Renal pelvis (tissue), 4 donors: ENCODE data around the gene TARS3. TPM values are rescaled to one million over a fixed set of nuclear protein-coding genes. Genes with fewer than 3 reads are reported as not detected.

Experiments
- DNase-seq: peaks from one replicate; pipeline ENCODE4 v3.0.0-alpha.2; 2013
- polyA plus RNA-seq, 3 donors: library from polyadenylated mRNA; unstranded; fragments of 120-200 nt; gene quantifications; one replicate each; pipeline ENCODE4 v1.2.1, GENCODE V29; 2013; ENCODE audit not compliant: insufficient read length in 3 of 3

Gene TARS3
- polyA plus RNA-seq, 3 donors, result 19.4 to 23.1 (median 20.3) TPM

- DNase-seq, result no peak
Observed at GRCh38 chr15:101709466-101709865, 14.8 kb downstream of the TARS3 start.

GRCh38 chr15:101707983-101708382, 16.3 kb downstream of the TARS3 start:
- no peak for DNase-seq

GRCh38 chr15:101702077-101702476, 22.2 kb downstream of the TARS3 start:
- no peak for DNase-seq

DNA sequence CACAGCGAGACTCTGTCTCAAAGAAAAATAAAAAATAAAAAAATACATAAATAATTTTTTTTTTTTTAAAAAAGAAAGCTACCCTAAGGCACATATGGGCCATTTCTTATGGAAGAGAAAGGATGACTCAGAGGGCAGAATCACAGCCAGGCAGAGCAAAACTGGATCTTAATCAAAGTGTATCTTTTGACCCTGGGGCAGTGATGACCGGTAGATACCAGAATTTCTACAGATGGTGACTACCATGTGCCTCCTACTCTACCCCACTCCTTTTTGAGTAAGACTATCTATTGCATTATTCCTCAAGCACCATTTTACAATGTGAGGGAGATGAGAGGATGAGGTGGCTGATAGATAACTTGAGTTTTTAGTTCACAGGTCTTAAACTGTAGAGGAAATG, 26.0 kb downstream of the TARS3 start:
- DNase-seq, result no peak

DNA sequence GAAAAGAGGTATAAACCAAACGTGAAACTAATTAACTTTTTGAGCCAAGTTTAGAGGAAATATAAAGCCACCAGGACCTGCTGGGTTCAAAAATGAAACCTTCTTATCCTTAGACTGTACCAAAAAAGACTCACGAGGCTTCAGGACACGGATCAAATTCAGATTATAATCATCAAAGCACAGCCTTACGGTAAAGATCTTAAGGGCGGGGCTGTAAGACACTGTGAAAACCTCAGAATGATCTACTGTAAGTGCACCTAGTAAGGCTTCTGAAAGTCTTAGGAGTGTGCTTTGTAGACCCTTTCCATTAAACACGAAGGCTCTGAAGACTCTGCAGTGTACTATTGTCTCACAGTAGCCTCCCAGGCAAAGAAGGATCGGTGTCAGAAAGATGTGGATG, 26.8 kb downstream of the TARS3 start:
- no peak for DNase-seq

DNA sequence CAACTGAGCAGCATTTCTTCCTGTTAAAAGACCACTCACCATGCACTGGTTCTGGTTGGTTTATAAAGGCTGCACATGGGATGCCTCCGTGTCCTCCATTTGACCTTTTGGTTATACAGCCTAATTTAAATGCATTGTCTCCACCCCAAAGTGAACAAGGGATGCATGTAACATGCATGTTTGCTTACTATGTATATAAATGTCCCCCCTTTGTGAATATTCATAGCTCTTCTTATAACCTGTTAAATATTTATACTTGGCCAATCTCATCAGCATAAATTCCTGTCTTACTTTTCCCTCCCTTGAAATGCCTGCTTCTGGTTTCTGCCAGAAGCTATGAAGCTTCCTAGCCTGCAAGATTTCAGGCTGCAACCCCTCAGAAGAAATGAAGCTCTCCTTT, 27.4 kb downstream of the TARS3 start:
- DNase-seq, result no peak

GRCh38 chr15:101694261-101694660, 30.0 kb downstream of the TARS3 start:
- DNase-seq, result no peak

GRCh38 chr15:101692801-101693598, 31.3 kb downstream of the TARS3 start:
- no peak for DNase-seq

DNA sequence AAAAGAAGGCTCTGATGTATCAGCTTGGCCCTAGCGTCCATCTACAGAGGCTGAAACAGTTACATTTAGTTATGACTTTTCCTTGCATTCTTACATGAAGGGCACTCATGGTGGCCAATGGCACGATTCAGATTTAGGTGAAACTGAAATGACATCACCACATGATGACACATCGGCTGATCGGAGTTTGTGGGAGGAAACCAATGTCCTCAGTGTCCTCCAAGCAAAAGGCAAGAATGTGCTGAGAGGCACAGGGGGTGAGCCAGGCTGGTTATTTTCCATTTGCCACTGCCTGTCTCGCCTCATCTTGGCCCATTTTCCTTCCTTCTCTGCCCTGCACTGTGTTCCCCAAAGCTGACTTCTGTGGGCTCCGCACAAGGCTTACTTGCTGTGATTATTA, 34.4 kb downstream of the TARS3 start:
- DNase-seq, result no peak

GRCh38 chr15:101686718-101687117, 37.6 kb downstream of the TARS3 start:
- no peak for DNase-seq

GRCh38 chr15:101684877-101685276, 39.4 kb downstream of the TARS3 start:
- DNase-seq, result no peak

DNA sequence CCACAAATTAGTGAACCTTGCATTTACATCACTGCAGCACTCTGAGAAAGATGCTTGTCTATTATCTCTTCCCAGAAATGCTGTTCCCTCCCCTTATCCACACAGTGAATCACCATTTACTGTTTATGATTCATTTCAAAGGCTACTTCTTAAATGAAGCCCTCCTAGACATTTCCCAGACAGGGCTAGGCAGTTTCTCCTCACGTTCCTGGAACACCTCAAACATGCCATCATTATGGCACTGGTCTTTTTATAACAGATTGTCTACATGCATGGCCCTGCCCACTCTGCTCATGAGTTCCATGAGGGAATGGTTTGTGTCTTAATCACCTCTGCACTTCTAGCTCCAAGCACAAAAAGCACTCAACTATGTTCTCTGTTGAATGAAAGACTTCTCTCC, 39.9 kb downstream of the TARS3 start:
- no peak for DNase-seq

- DNase-seq, result peak; percentile 3
Observed at GRCh38 chr15:101679806-101680205, 44.5 kb downstream of the TARS3 start.

DNA sequence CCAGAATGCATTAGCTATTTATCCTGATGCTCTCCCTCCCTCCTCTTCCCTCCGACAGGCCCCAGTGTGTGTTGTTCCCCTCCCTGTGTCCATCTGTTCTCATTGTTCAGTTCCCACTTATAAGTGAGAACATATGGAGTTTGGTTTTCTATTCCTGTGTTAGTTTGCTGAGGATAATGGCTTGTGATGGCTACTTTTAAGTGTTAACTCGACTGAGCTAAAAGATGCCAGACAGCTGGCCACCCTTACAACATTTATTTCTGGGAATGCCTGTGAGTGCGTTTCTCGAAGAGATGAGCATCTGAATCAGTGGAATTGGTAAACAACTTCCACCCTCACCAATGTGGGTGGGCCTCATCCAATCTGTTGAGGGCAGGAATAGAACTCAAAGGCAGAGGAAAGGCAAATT, 47.3 kb downstream of the TARS3 start:
- no peak for DNase-seq

DNA sequence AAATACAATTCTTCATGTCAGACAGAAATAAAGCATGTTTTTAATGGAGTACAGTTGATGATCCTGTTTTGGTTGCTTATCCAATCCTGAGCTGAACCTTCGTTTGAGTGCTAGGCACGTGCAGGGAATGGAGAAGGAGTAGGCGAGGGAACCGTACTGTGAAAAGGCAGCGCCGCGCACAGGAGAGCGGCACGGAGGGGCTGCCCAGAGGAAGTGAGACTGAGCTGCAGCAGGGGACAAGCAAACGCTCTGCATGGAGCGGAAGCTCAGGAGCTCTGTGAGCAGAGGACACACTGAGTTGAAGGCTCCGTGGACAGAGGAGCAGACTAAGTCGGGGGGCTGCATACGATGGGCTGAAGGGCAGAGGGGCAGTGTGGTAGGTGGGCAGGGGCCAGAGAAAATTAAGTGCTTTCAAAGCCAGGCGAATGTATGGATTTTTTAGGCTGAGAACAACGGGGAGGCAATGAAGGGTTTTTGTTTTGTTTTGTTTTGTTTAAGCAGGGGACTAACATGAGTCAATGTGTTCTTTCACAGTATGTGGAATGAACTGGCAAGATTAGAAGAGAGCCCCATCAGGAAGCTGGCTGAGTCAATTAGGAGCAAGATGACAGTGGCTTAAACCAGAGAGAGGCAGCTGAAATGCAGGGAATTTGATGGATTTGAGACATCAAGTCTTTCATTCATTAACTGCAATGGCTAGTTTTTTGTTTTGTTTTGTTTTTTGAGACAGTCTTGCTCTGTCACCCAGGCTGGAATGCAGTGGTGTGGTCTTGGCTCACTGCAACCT, 48.3 kb downstream of the TARS3 start:
- DNase-seq, result no peak

DNA sequence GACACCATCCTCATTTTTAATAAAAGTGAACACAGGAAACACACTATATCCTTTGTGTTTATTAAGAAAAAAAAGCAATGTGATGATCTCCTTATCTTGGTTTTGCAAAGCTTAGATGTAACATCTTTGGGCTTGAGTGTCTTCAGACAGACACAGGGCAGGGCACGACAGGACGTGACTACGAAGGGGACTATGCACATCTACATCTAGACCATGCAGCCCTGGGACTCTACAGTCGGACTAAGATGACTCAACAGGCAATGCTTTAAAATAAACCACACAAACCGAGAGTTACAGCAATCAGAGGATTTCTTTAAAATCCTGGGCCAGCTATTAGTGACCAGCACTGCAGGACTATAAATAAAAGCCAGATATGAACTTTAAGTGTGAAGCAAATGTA, 49.3 kb downstream of the TARS3 start:
- no peak for DNase-seq

DNA sequence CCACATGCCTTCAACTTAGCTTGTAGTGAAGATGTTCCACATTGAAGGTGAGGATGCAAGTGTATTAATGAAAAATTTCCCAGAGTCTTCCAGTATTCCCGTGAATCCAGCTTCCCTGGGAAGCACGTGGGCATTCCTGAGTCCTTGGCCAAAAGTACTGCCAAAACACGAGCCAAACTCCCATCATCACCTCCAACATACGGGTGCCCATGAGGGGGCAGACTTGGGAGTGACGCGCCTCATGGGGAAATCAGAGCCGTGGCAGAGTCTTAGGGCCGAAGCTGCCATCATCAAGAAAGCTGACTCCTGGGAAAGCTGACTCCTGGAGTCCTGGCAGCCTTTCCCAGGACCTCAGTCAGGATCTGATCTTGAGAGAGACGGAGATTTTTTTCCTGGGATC, 52.0 kb downstream of the TARS3 start:
- no peak for DNase-seq

GRCh38 chr15:101669744-101670143, 54.5 kb downstream of the TARS3 start:
- no peak for DNase-seq

DNA sequence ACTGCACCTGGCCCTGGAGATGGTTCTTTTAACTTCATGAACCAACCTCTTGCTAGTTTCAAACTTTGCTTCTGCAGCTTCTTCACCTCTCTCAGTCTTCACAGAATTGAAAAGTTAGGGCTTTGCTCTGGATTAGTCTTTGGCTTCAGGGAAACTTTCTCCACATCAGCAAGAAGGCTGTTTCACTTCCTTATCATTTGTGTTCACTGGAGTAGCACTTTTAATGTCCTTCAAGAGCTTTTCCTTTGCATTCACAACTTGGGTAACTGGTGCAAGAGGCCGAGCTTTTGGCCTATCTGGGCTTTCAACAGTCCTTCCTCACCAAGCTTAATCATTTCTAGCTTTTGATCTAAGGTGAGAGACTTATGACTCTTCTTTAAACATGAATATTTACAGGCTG, 56.4 kb downstream of the TARS3 start:
- DNase-seq, result no peak

GRCh38 chr15:101664303-101664913, 59.9 kb downstream of the TARS3 start:
- DNase-seq, result no peak

DNA sequence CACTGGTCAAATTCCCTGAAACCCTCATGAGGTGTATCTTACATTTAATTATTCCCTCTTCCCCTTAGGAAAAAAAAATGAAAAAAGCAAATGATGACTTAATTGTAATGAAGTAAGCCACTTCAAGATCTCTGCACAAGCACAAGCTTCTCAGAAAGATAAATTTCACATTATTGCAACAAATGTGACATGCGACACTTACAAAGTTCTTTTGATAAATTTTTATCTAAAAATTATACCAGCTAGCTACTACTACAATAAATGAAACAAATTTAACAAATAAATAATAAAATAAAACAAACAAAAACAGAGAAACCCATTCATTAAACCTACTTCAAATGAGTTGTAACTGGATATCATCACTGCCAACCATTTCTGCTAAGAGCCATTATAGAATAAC, 62.1 kb downstream of the TARS3 start:
- DNase-seq, result no peak

GRCh38 chr15:101660005-101660404, 64.3 kb downstream of the TARS3 start:
- no peak for DNase-seq
